Stimulated activated CD4-positive, alpha-beta T cell treated with anti-CD3 and anti-CD28 coated beads, TNF-alpha, amount 100 ng/mL, for 1 hour (primary cell): Measurements from ENCODE around the gene CAD.
"Not testable (repeated sequence)": the region's sequence is repeated elsewhere in the genome, so short reads cannot be mapped to it uniquely, and the experiment has no call there.

ENCODE experiments used
- DNase-seq, 3 donors: peaks; one replicate each; pipeline ENCODE4 v3.0.0-alpha.2; 2020; ENCODE audit warnings: low read depth in 3 of 3, low spot score in 1 of 3

Gene CAD

GRCh38 chr2:27198068-27198467 lies 19.1 kb upstream of the CAD start:
- not testable (repeated sequence) for DNase-seq

DNA sequence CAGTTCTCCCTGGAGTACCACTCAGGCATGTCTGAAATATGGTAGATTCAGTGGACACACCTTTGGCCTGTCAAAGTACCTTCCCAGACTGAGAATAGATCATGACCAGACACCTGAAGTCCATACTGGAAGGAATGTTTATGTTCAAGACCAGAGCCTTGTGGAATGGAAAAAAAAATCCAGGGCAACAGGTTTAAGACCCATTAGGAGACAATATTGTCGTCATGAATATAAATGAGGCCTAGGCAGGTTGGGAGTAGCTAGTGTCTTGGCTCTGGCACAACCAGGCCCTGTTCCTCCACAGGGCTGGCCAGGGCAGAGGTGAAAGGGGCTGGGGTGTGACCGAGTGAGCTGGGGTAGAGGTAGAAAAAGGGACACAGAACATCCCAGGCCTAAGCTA lies 18.5 kb upstream of the CAD start:
- no peak for DNase-seq

- DNase-seq = no peak
Measured at GRCh38 chr2:27199241-27199640, 17.9 kb upstream of the CAD start.

DNA sequence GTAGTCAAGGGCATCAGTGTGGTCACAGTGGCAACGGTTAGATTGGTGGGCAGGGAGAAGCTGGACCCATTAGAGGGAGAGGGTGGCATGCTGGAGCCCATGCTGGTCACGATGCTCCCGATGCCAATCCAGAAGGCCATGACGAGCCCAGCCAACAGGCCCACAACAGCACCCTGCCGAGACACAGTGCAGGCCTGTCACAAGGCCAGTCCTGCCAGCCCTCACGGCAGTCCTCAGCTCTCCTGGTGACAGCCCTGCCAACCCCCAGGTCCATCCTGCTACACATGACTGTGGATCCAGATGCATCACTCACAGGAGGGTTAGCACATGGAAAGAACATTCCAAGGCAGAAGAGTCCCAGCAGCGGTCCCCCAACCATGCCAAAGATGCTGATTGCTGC lies 15.5 kb upstream of the CAD start:
- no peak for DNase-seq

DNA sequence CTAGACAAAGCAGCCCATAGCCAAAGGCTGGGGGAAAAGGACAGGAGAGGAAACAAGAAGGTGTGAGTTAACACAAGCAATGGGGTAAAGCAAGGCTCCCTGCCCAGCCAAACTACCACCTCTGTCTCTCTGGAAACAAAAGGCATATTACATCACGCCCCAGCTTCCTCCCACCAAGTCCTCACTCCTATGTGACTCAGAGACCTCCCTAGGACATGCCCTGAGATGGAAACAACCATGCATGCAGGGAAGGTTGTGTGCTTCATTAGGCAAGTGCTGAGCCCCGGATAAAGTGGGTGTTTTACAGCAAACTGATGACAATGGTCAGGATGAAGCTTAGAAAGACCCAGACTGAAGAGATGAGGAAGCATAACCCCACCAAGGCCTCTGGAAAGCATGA lies 14.3 kb upstream of the CAD start:
- no peak for DNase-seq

DNA sequence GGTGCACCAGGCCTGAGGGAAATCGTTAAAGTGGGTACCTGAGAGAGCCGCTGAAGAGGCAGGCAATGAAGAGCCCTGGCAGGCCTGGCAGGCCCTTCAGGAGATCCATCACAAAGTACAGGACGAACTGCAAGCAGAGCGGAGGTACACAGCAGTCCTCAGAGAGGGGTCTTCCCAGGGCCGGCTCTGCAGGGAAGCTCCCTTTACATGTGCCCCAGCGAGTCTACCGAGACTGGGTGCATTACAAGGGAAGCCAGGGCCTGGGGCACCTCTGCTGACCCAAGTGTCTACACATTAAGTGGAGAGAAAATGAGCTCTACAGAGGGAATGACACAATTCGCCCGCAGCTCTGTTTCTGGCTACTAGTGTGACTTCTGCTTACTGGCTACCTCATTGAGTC lies 13.4 kb upstream of the CAD start:
- no peak for DNase-seq

GRCh38 chr2:27204566-27204965 lies 12.6 kb upstream of the CAD start:
- DNase-seq = no peak

GRCh38 chr2:27205206-27205605 lies 12.0 kb upstream of the CAD start:
- no peak for DNase-seq

DNA sequence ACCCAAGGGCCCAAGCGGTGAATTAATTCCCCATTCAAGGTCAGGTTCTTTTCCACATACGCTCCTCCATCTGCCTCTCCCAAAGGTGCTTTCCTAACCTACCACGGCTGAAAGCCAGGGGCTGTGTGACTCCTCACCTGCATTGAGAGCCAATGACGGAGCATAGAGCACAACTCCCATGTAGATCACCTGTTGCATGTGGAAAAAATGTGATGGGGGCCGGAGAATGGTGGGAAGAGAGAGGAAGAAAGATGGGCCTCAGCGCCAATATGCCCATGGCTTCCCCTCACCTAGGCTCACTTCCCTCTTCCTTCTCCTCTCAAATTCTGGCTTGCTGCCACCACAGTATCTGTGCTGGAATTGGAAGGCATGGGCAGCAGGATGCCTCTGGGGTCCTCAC lies 10.8 kb upstream of the CAD start:
- DNase-seq = no peak

DNA sequence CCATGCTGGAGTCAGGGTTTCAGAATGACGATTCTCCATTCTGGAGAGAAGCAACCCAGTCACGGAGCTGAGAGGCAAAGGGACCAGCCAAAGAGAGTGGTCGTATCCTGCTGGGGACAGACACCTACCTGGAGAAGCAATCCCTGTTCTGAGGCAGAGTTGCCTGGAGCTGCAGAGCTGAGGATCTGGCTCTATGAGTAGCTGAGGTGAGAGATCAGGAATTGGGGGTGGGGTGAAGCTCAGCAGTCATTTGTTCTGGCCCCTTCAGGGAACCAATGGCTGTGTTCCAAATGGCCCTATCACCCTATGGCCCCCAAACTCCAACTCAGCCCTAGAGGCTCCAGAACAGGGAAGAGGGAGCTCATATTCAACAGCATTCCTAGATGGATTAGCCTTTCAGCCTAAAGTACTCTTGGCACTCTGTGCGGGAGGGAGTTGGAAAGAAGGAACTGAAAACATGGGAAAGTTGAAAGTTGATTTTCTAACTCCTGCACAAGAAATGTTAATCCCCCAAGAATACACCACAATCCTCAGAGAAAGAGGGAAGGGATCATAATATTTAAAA lies 8.6 kb upstream of the CAD start:
- DNase-seq = no peak

DNA sequence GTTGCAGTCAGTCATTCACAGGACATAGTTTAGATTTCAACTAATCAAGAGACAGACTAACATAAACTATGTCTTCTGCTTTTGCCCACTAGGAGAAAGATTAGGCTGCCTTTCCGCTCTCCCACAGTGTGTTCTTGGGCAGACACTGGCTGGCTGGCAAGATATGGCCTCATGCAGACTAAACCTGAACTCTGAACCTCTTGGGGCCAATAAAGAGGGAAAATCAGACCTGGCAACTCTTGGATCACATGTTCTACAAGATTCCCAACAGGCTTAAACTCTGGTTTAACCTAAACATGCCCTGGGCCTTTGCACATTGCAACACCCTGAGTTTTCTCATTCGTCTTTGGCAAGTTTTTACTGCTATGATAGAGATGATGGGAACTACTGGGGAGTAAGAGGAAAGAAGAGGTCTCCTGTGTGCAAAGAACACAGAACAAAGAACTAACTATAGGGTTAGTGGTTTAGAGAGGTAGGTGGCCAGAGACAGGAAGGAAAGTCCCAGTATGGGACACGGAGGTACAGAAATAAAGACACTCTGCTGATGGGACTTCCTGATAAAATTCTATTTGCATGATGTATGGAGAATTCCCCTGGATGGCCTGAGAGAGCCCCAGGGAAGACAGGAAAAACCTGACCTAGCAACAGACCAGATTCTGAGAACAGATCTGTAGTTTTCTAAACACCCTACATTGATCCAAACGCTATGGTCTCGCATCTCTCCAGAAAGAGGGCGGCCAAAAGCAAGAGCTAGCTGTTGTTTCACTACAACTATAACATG lies 7.4 kb upstream of the CAD start:
- no peak for DNase-seq

- DNase-seq = no peak
Measured at GRCh38 chr2:27211241-27211942, 5.8 kb upstream of the CAD start.

GRCh38 chr2:27211943-27212625 lies 5.1 kb upstream of the CAD start, which contains the start of the genes ATRAID and SLC5A6:
ATRAID (plus strand) TSS chr2:27212041; CDS start chr2:27212369, 328 bp downstream.
SLC5A6 (minus strand) TSS chr2:27212268; CDS start chr2:27207650, 4,618 bp downstream.
- DNase-seq = peak; percentile 63 to 80 (median 73)

- DNase-seq = peak in 2 of 3 donors; percentile 8 to 17
Measured at GRCh38 chr2:27212626-27213471, 4.3 kb upstream of the CAD start.

DNA sequence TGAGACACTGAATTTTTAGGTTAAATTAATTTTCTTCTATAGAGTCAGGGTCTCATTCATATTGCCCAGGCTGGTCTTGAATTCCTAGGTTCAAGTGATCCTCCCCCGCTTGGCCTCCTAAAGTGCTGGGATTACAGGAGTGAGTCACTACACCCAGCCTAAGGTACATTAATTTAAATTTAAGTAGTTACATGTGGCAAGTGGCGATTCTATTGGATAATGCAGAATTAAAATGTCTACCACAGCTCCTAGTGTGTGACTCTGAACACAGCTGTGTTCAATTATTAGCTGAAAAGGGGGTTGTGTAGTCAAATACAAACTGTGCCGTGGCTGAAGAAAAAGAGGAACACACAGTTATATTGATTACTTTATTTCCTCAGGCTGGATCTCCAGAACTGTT lies 2.2 kb upstream of the CAD start:
- DNase-seq = no peak

DNA sequence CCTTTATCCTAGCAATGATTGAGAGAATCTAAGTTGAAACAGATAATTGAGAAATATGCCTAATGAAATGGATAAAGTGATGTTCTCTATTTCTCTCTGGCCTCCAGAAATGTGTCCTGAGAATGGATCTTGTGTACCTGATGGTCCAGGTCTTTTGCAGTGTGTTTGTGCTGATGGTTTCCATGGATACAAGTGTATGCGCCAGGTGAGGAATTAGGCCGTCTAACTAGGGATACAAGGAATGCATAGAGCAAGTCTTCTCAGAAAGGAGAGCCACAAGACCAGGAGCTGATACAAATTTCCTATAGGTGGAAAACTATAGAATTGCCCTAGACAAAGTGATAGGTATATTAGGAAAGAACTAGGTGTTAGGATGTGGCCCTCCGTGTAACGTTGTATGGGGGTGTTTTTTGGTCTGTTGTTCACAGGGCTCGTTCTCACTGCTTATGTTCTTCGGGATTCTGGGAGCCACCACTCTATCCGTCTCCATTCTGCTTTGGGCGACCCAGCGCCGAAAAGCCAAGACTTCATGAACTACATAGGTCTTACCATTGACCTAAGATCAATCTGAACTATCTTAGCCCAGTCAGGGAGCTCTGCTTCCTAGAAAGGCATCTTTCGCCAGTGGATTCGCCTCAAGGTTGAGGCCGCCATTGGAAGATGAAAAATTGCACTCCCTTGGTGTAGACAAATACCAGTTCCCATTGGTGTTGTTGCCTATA lies 592 bp upstream of the CAD start:
- DNase-seq = no peak

DNA sequence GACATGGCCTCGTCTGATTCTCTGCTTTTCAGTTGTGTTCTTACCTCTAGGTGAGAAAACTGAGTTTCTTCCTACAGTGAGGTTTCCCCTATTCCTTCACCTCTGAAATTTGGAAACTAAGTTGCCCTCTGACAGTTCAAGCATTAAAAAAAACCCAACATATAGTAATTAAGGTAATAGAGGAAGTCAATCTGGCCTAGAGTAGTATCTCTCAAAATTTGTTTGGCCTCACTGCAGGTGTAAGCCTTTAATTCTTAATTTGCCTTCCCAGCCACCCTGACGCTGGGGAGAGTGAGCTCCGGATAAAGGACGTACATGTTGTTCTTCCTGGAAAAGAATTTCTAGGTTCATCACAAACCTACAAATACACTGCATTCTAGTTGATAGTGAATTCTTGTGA lies 1.4 kb downstream of the CAD start:
- DNase-seq = no peak

DNA sequence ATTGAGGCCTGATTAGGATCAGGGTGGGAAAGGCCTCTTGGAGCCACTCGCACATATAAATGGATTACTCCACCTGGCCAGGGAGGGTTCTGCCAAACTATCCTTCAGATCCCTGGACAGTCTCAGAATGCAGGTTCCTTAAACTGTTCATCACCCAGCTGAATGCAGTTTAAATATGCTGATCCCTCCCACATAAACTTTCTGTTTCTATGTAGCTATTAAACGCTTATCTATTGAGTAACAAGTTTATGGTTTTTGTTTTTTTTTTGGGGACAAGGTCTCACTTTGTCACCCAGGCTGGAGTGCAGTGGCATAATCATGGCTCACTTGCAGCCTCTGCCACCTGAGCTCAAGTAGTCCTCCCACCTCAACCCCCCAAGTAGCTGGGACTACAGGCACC lies 1.9 kb downstream of the CAD start:
- no peak for DNase-seq

GRCh38 chr2:27220091-27220490 lies 2.9 kb downstream of the CAD start:
- no peak for DNase-seq

GRCh38 chr2:27221166-27221565 lies 4.0 kb downstream of the CAD start:
- no peak for DNase-seq
